ENCODE data around the gene SLC19A1.

Gene SLC19A1

GRCh38 chr21:45448283-45448809, 93.9 kb downstream of the SLC19A1 start:
- TF ChIP-seq EZH2 (IDR thresholded peaks at IDR 0.05; ENCODE audit: borderline replicate concordance, low read depth, low read length, severe bottlenecking) (no peak), CTCF (IDR thresholded peaks at IDR 0.05; ENCODE audit: borderline replicate concordance, extremely low read depth, low read length, poor library complexity, severe bottlenecking) (no peak)
- ATAC-seq (ENCODE audit: insufficient read depth, low read depth) (no peak), DNase-seq (no peak)
- no peak overlapping the region for H3K27ac ChIP-seq (ENCODE audit: low read length)
- no peaks in the 10 kb centered on the region for H3K79me2 ChIP-seq (ENCODE audit: insufficient read depth, low read length)
- no peak overlapping the region for H2AFZ ChIP-seq (ENCODE audit: low read depth, low read length)
- no peak overlapping the region for H3K9ac ChIP-seq (ENCODE audit: low read depth, low read length)
- H3K4me2 ChIP-seq (ENCODE audit: insufficient read depth, low read length) = no peak overlapping the region
- peaks cover 2% of the 10 kb centered on the region for H3K9me3 ChIP-seq (ENCODE audit: insufficient read depth, low read length, severe bottlenecking)
- H3K4me3 ChIP-seq (ENCODE audit: low read depth in 1 of 2, low read length in 2 of 2) = no peak overlapping the region
- no peaks in the 10 kb centered on the region for H3K27me3 ChIP-seq (ENCODE audit: insufficient read depth, low read length, poor library complexity)
- no peaks in the 10 kb centered on the region for H4K20me1 ChIP-seq (ENCODE audit: insufficient read depth, low read length)
- no peaks in the 10 kb centered on the region for H3K36me3 ChIP-seq (ENCODE audit: insufficient read depth, low read length)
- no peaks in the 10 kb centered on the region for H3K4me1 ChIP-seq (ENCODE audit: insufficient read depth, low read length)
